OCI-LY1 (cell line): ENCODE measurements around the gene IL12A.

ENCODE experiments used
- H2AFZ ChIP-seq: fragments of 200-600 bp; sonication (generic), shearing (Covaris generic); 2 replicates; pipeline ENCODE4 v1.6.0; 2014; ENCODE audit warnings: antibody characterized with exemption, mild to moderate bottlenecking, low read length
- H3F3A ChIP-seq: fragments of 200-600 bp; sonication (generic), shearing (Covaris generic); 2 replicates; pipeline ENCODE4 v1.6.0; 2014; ENCODE audit warnings: mild to moderate bottlenecking, antibody characterized with exemption, low read length, moderate library complexity; ENCODE audit not compliant: insufficient read depth
- H3K27ac ChIP-seq: fragments of 200-600 bp; sonication (generic); 2 replicates; pipeline ENCODE4 v1.5.1; 2014; ENCODE audit warnings: low read length, mixed run types, mild to moderate bottlenecking, low read depth; ENCODE audit not compliant: poor library complexity, severe bottlenecking
- H3K27me3 ChIP-seq: fragments of 200-600 bp; sonication (generic); 2 replicates; pipeline ENCODE4 v1.6.0; 2014; ENCODE audit warnings: antibody characterized with exemption, mild to moderate bottlenecking, low read length, moderate library complexity; ENCODE audit not compliant: insufficient read depth
- H3K36me3 ChIP-seq: fragments of 200-600 bp; sonication (generic); 2 replicates; pipeline ENCODE4 v1.6.1; 2014; ENCODE audit warnings: mild to moderate bottlenecking, antibody characterized with exemption, low read length, moderate library complexity, mixed read lengths; ENCODE audit not compliant: insufficient read depth
- H3K4me1 ChIP-seq: fragments of 200-600 bp; sonication (generic); 2 replicates; pipeline ENCODE4 v1.5.1; 2014; ENCODE audit warnings: mild to moderate bottlenecking, low read length, moderate library complexity; ENCODE audit not compliant: insufficient read depth, severe bottlenecking
- H3K4me2 ChIP-seq: fragments of 200-600 bp; sonication (generic), shearing (Covaris generic); 2 replicates; pipeline ENCODE4 v1.6.1; 2014; ENCODE audit warnings: low read length
- H3K4me3 ChIP-seq: fragments of 200-600 bp; sonication (generic); 2 replicates; pipeline ENCODE4 v1.5.1; 2014; ENCODE audit warnings: low read length, low read depth, mild to moderate bottlenecking, mixed read lengths; ENCODE audit not compliant: poor library complexity, severe bottlenecking
- H3K79me2 ChIP-seq: fragments of 200-600 bp; shearing (Covaris generic); 2 replicates; pipeline ENCODE4 v1.6.1; 2016; ENCODE audit warnings: mixed run types, low read length, mixed read lengths; ENCODE audit not compliant: insufficient read depth
- H3K9ac ChIP-seq: fragments of 200-600 bp; sonication (generic), shearing (Covaris generic); 2 replicates; pipeline ENCODE4 v1.6.1; 2014; ENCODE audit warnings: mild to moderate bottlenecking, low read length, mixed read lengths
- H3K9me2 ChIP-seq: fragments of 200-600 bp; sonication (generic), shearing (Covaris generic); 2 replicates; pipeline ENCODE4 v1.6.1; 2014; ENCODE audit warnings: low read depth, mild to moderate bottlenecking, low read length, mixed read lengths
- H3K9me3 ChIP-seq: fragments of 200-600 bp; shearing (Covaris generic); 2 replicates; pipeline ENCODE4 v1.6.1; 2014; ENCODE audit warnings: low read length, mixed read lengths
- H4K20me1 ChIP-seq: fragments of 200-600 bp; sonication (generic), shearing (Covaris generic); 2 replicates; pipeline ENCODE4 v1.6.0; 2016; ENCODE audit warnings: mild to moderate bottlenecking, low read length; ENCODE audit not compliant: insufficient read depth
- CTCF ChIP-seq: fragments of 200-600 bp; sonication (generic), shearing (Covaris generic); IDR thresholded peaks from 2 replicates; pipeline ENCODE4 v1.5.1; 2017; ENCODE audit warnings: mild to moderate bottlenecking, antibody characterized with exemption, low read length, moderate library complexity, mixed read lengths
- EZH2 ChIP-seq: fragments of 200-600 bp; sonication (generic), shearing (Covaris generic); IDR thresholded peaks from 2 replicates; pipeline ENCODE4 v1.8.0; 2017; ENCODE audit warnings: borderline replicate concordance, mixed run types, mild to moderate bottlenecking, antibody characterized with exemption, low read length, moderate library complexity, mixed read lengths

Gene IL12A

GRCh38 chr3:159991591-159991990 is 3.0 kb downstream of the IL12A start:
- Histone ChIP-seq H3F3A (no peaks in the 10 kb centered on the region), H3K4me3 (no peak overlapping the region), H3K9me2 (no peaks in the 10 kb centered on the region), H2AFZ (no peak overlapping the region), H3K36me3 (no peaks in the 10 kb centered on the region), H4K20me1 (no peaks in the 10 kb centered on the region), H3K79me2 (no peaks in the 10 kb centered on the region), H3K27ac (no peak overlapping the region), H3K9ac (no peak overlapping the region), H3K4me1 (peaks cover 10% of the 10 kb centered on the region), H3K9me3 (no peaks in the 10 kb centered on the region), H3K4me2 (no peak overlapping the region), H3K27me3 (0 out of 2 replicates have a peak, but pooled peaks cover 9% of the 10 kb centered on the region)
- TF ChIP-seq CTCF = no peak
- TF ChIP-seq EZH2 = no peak

- Histone ChIP-seq H3K9me3 (no peaks in the 10 kb centered on the region), H2AFZ (no peak overlapping the region), H3K9me2 (no peaks in the 10 kb centered on the region), H3K36me3 (no peaks in the 10 kb centered on the region), H3K9ac (no peak overlapping the region), H4K20me1 (no peaks in the 10 kb centered on the region), H3K79me2 (no peaks in the 10 kb centered on the region), H3K4me2 (no peak overlapping the region), H3K27ac (no peak overlapping the region), H3K4me1 (peaks cover 10% of the 10 kb centered on the region), H3K4me3 (no peak overlapping the region), H3K27me3 (0 out of 2 replicates have a peak, but pooled peaks cover 9% of the 10 kb centered on the region), H3F3A (no peaks in the 10 kb centered on the region)
- TF ChIP-seq CTCF (no peak), EZH2 (no peak)
These were observed 4.0 kb downstream of the IL12A start for GRCh38 chr3:159992589-159992988.

- Histone ChIP-seq H3K9me2 (no peaks in the 10 kb centered on the region), H3K27ac (no peak overlapping the region), H3K4me2 (no peak overlapping the region), H3K4me3 (no peak overlapping the region), H2AFZ (no peak overlapping the region), H3K79me2 (no peaks in the 10 kb centered on the region), H3K9me3 (no peaks in the 10 kb centered on the region), H4K20me1 (no peaks in the 10 kb centered on the region), H3K4me1 (no peaks in the 10 kb centered on the region), H3F3A (no peaks in the 10 kb centered on the region), H3K27me3 (0 out of 2 replicates have a peak, but pooled peaks cover 9% of the 10 kb centered on the region), H3K9ac (no peak overlapping the region), H3K36me3 (no peaks in the 10 kb centered on the region)
- TF ChIP-seq EZH2 (no peak), CTCF (no peak)
These were observed 5.5 kb downstream of the IL12A start for GRCh38 chr3:159994182-159994581.
